Activated T-helper 17 cell treated with anti-CD3 and anti-CD28 coated beads, Interleukin-2, amount 50 U/mL, for 72 hours (primary cell): Measurements from ENCODE around the gene KAT6B. TPM values are rescaled to one million over a fixed set of nuclear protein-coding genes. Genes with fewer than 3 reads are reported as not detected.
A peak's percentile ranks its signal among the peaks of the same experiment; 100 is the strongest.

Experiments
- ATAC-seq: fragments of 150-1000 bp; cut with Tn5 transposase; replicated peaks from 2 replicates; pipeline ENCODE4 v1.10.0; 2021; ENCODE audit warnings: mild to moderate bottlenecking, moderate library complexity
- H3K27ac Mint-ChIP-seq: one replicate; pipeline ENCODE4 v1.8.0; 2022; ENCODE audit warnings: mixed read lengths
- H3K27me3 Mint-ChIP-seq: one replicate; pipeline ENCODE4 v1.8.0; 2022; ENCODE audit warnings: mixed read lengths
- H3K36me3 Mint-ChIP-seq: one replicate; pipeline ENCODE4 v1.8.0; 2022; ENCODE audit warnings: low read depth, mild to moderate bottlenecking, mixed read lengths
- H3K4me1 Mint-ChIP-seq: one replicate; pipeline ENCODE4 v1.8.0; 2022; ENCODE audit warnings: mixed read lengths
- H3K4me3 Mint-ChIP-seq: one replicate; pipeline ENCODE4 v1.8.0; 2022; ENCODE audit warnings: mild to moderate bottlenecking, mixed read lengths
- H3K9me3 Mint-ChIP-seq: one replicate; pipeline ENCODE4 v1.8.0; 2022; ENCODE audit warnings: mixed read lengths
- total RNA-seq, 2 donors: library from RNA; stranded (reverse); gene quantifications; one replicate each; pipeline ENCODE4 v1.2.3, GENCODE V29; 2022

KAT6B gene
- total RNA-seq, 2 donors from 2014 or later = 20.5 to 25.9 TPM

DNA sequence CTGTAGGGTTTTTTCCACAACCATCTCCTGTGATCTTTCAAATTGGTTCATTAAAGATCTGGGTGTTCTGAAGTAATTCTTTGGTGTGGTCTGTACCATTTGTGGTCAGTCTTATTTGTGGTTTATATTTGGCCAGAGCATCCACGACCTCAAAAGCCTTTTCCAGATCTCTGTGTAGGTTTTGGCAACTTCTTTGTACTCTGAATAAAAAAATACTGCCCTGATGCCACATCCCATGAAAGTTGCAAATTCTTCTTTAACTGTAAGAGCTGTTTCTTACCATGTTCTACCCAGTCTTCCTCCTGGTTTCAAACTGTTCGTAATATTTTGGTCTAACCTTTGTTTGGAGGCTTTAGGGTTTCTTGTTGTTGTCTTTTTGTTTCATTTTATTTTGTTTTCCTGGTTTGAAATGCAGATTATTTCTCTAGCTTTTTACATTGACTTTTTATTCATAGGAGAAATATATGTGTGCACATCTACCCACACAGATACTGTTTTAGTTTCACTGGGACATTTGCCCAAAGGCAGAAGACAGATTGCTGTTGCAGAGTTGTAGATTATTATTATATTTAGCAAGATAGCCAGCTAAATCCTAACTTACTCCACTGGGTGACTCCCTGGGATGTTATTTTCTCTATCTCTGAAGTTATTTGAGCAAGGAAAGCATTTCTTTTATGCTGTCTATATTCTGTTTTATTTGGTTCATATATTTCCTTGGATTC is 161.8 kb downstream of the KAT6B start:
- Mint-ChIP-seq H3K4me3 (no peak overlapping the region), H3K9me3 (no peaks in the 10 kb centered on the region), H3K27ac (no peak overlapping the region), H3K36me3 (peaks cover 71% of the 10 kb centered on the region), H3K27me3 (no peaks in the 10 kb centered on the region), H3K4me1 (peaks cover 5% of the 10 kb centered on the region)
- no peak for ATAC-seq

DNA sequence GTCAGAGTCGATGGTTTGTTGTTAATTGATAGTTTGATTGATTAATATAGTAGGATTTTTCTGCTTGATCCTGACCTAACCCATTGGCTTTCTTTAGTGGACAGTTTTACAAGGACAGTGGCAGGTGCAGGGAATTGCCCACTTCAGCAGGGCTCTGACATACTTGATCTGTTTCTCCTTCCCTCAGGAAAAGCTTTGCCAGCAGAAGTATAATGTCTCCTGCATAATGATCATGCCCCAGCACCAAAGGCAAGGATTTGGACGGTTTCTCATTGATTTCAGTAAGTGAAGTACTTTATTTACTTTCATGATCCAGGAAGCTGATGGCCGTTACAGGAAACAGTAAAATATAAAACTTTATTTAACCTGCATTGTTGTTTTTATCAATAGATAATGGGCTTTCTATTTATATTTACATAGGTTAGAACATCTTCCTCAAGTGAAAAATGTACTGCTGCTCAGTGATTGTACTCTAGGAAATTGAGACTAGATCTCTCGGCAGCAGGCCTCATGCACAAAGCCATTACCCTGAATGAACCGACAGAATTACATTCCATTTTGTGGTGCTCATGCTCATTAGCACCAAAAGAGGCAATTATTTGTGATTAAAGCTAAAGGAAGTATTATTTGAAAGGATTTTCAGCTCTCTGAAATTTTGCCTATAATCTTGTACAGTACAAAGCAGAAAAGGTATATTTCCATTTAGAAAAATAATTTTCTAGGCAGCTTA is 162.6 kb downstream of the KAT6B start:
- Mint-ChIP-seq H3K4me3 (no peak overlapping the region), H3K27ac (no peak overlapping the region), H3K27me3 (no peaks in the 10 kb centered on the region), H3K9me3 (no peaks in the 10 kb centered on the region), H3K36me3 (peaks cover 69% of the 10 kb centered on the region), H3K4me1 (peaks cover 5% of the 10 kb centered on the region)
- no peak for ATAC-seq

DNA sequence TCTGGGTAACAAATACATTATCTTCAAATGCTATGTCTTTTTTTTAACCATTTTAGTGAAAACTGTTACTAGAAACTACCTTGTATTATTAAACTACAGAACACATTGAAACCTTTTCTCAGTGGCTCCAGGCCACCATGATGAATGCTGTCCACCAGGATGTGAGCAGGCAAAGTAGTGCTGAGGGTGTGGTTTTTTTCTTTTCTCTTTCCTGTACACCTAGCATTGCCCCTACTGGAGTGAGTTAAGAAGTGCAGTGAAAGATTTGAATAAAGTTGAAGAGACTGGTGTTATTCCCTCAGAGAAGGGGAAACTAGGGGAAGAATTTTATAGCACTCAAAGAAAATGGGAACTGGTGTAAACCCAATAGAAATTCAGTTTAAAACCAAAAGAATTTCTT is 165.0 kb downstream of the KAT6B start:
- no peaks in the 10 kb centered on the region for H3K9me3 Mint-ChIP-seq
- H3K36me3 Mint-ChIP-seq = peaks cover 70% of the 10 kb centered on the region
- no peak overlapping the region for H3K4me3 Mint-ChIP-seq
- peak; percentile 46 for ATAC-seq
- H3K4me1 Mint-ChIP-seq = peaks cover 11% of the 10 kb centered on the region
- H3K27ac Mint-ChIP-seq = no peak overlapping the region
- H3K27me3 Mint-ChIP-seq = no peaks in the 10 kb centered on the region

DNA sequence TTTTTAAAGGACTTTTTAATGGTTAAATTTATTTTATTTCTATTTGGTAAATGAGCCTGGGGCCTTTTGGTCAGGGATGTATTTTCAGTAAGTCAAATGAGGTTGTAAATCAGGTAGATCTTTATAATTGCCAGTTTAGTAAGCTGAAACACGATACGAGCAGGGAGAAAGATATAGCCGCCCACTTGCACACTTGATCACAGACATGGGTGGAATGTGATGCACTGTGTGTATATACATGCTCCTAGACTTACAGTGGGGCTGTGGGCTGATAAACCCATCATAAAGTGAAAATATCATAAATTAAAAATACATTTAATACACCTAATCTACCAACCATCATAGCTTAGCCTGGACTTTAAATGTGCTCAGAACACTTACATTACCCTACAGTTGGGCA is 165.7 kb downstream of the KAT6B start:
- peaks cover 11% of the 10 kb centered on the region for H3K4me1 Mint-ChIP-seq
- H3K27me3 Mint-ChIP-seq = no peaks in the 10 kb centered on the region
- peaks cover 68% of the 10 kb centered on the region for H3K36me3 Mint-ChIP-seq
- no peak overlapping the region for H3K4me3 Mint-ChIP-seq
- H3K9me3 Mint-ChIP-seq = no peaks in the 10 kb centered on the region
- H3K27ac Mint-ChIP-seq = no peak overlapping the region
- ATAC-seq = no peak

DNA sequence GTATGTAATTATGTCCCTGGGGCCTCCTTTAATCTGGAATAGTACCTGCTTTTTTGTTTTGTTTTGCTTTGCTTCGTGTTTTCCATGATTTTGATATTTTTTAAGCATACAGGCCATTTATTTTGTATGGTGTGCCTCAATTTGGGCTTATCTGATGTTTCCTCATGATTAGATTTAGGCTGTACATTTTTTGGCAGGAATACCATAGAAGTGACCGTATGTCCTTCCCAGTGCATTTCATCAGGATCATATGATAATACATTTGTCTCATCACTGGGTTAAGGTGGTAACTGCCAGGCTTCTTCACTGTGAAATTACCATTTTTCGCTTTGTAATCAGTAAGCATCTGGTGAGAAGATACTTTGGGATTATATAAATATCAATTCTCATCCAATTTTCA is 167.2 kb downstream of the KAT6B start:
- Mint-ChIP-seq H3K4me3 (no peak overlapping the region), H3K4me1 (peaks cover 11% of the 10 kb centered on the region), H3K9me3 (no peaks in the 10 kb centered on the region), H3K36me3 (peaks cover 64% of the 10 kb centered on the region), H3K27me3 (no peaks in the 10 kb centered on the region), H3K27ac (no peak overlapping the region)
- ATAC-seq = no peak

DNA sequence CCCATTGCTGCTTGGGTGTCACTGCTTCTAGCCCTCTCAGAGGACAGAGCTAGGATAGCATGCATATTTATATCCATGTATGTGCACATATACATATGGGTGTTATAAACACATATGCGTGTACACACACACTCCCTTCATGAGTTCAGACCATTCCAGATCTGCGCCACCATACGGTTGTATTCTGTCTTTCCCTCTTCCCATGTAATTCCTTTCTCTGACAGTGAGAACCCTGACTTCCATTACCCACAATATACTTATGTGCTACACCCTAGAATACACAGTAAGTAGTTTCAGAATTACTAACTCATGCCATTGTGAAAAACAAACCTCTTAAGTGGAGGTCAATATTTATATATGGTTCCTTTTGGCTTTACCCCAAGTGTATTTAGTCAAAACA is 168.5 kb downstream of the KAT6B start:
- Mint-ChIP-seq H3K36me3 (peaks cover 62% of the 10 kb centered on the region), H3K4me1 (peaks cover 19% of the 10 kb centered on the region), H3K9me3 (no peaks in the 10 kb centered on the region), H3K27ac (peak overlapping the region; percentile 36), H3K27me3 (no peaks in the 10 kb centered on the region), H3K4me3 (no peak overlapping the region)
- peak; percentile 63 for ATAC-seq

DNA sequence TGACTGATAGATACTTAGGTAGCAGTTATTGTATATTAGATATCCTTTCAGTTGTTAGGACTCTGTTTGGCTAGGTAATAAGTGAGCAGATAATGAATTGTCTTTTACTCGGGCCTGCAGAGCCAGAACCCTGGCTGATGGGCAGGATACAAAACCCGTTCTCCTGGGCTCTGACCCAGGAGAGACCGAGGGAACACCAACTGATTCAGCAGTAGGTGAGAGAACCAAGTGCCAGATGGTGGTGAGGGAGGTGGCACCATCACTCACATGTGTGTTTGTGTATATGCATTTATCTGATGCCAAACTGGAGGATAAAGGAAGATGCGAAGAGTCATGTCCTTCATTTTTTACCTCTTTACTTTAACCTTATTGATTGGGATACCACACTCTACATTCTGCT is 169.4 kb downstream of the KAT6B start:
- H3K9me3 Mint-ChIP-seq = no peaks in the 10 kb centered on the region
- no peak overlapping the region for H3K4me3 Mint-ChIP-seq
- peak overlapping the region; percentile 36 for H3K27ac Mint-ChIP-seq
- ATAC-seq = no peak
- peaks cover 25% of the 10 kb centered on the region for H3K4me1 Mint-ChIP-seq
- H3K36me3 Mint-ChIP-seq = peaks cover 53% of the 10 kb centered on the region
- no peaks in the 10 kb centered on the region for H3K27me3 Mint-ChIP-seq

DNA sequence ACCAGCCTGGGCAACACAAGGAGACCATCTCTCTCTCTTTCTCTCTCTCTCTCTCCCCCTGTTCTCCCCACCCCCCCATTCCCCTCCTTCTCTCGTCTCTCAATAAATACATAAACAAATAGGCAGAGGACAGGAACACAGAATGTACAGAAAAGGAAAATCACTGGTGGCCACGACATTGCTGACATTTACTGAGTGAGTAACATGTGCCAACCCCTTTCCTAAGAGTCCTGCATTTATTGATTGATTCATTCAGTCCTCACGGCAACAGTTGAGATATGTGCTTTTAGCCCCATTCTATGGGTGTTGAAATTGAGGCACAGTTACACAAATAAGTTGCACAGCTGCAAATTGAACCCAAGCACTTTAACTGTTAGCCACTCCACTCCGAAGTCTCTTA is 170.8 kb downstream of the KAT6B start:
- H3K27me3 Mint-ChIP-seq = no peaks in the 10 kb centered on the region
- no peaks in the 10 kb centered on the region for H3K9me3 Mint-ChIP-seq
- peaks cover 40% of the 10 kb centered on the region for H3K36me3 Mint-ChIP-seq
- H3K27ac Mint-ChIP-seq = no peak overlapping the region
- H3K4me1 Mint-ChIP-seq = peaks cover 29% of the 10 kb centered on the region
- H3K4me3 Mint-ChIP-seq = no peak overlapping the region
- no peak for ATAC-seq

DNA sequence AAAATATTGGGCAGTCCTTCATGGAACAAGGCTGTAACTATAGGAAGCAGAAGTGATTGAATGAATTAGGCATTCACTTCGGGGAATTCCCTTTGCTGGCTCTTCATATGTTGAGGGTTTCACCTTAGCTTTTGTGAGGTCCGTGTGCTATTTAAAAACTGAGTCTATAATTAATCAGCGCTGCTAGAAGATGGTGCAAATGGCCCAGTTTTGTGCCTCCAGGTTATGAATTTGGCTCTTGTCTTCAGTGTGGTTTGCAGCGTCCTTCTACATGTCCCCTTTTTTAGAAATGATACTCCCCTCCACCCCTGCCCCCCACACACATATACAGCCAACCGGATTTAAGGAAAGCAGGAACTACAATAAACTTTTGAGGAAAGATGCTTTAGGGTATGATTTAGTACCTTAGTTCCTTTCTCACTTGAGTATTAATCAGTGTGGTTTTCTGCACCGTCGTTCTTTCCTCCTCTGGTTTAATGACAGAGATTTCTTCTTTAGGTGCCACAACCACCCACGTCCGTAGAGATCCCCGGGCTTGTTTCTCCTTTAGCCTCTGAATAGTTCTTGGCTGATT is 174.4 kb downstream of the KAT6B start:
- H3K27me3 Mint-ChIP-seq = no peaks in the 10 kb centered on the region
- peaks cover 12% of the 10 kb centered on the region for H3K36me3 Mint-ChIP-seq
- H3K4me3 Mint-ChIP-seq = peak overlapping the region; percentile 49
- no peaks in the 10 kb centered on the region for H3K9me3 Mint-ChIP-seq
- peaks cover 22% of the 10 kb centered on the region for H3K4me1 Mint-ChIP-seq
- ATAC-seq = peak; percentile 82
- peak overlapping the region; percentile 76 for H3K27ac Mint-ChIP-seq

DNA sequence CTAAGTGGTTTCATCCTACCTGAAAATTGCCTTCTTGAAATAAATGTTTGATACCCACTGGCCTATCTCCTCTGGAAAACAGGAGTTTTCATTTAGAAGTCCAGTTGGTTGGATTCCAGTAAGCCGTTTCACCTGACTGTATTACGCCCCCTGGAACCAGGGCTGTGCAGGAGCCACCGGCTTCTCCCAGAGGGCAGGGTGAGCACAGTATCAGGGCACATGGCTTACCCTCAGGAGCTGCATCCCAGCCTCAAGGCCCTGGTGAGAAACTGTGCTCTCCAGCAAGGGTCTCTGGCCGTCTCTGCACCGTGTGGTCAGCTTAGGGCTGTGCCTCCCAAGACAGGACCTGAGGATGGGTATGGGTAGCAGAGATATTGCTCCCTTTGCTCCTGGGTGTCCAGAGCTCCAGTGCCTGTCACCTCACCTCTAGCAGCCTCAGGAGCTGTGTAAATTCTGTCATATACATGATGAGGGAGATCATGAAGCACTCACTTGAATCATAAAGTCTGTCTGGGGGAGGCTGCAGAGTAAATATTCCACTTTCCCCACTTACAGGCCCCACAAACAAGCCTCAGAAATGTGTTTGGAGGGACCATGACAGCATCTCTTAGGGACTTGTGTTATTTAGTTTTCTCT is 175.4 kb downstream of the KAT6B start:
- Mint-ChIP-seq H3K27ac (peak overlapping the region; percentile 76), H3K27me3 (no peaks in the 10 kb centered on the region), H3K4me3 (peak overlapping the region; percentile 49), H3K36me3 (peaks cover 7% of the 10 kb centered on the region), H3K4me1 (peaks cover 23% of the 10 kb centered on the region), H3K9me3 (no peaks in the 10 kb centered on the region)
- peak; percentile 30 for ATAC-seq

DNA sequence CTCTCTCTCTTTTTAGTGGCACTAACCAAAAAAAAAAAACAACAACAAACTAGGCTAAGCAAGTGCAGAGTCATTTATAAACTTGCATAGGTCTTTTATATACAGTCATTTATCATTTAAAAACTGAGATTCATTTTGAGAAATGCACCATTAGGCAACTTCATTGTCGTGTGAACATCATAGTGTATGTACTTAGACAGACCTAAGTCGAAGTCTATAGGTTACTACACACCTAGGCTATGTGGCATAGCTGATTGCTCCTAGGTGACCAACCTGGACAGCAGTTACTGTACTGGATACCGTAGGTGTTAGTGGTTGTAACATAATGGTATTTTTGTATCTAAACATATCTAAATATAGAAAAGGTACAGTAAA is 175.9 kb downstream of the KAT6B start:
- H3K27me3 Mint-ChIP-seq = no peaks in the 10 kb centered on the region
- H3K4me3 Mint-ChIP-seq = peak overlapping the region; percentile 49
- H3K27ac Mint-ChIP-seq = no peak overlapping the region
- peak; percentile 38 for ATAC-seq
- H3K36me3 Mint-ChIP-seq = peaks cover 7% of the 10 kb centered on the region
- H3K4me1 Mint-ChIP-seq = peaks cover 28% of the 10 kb centered on the region
- no peaks in the 10 kb centered on the region for H3K9me3 Mint-ChIP-seq

DNA sequence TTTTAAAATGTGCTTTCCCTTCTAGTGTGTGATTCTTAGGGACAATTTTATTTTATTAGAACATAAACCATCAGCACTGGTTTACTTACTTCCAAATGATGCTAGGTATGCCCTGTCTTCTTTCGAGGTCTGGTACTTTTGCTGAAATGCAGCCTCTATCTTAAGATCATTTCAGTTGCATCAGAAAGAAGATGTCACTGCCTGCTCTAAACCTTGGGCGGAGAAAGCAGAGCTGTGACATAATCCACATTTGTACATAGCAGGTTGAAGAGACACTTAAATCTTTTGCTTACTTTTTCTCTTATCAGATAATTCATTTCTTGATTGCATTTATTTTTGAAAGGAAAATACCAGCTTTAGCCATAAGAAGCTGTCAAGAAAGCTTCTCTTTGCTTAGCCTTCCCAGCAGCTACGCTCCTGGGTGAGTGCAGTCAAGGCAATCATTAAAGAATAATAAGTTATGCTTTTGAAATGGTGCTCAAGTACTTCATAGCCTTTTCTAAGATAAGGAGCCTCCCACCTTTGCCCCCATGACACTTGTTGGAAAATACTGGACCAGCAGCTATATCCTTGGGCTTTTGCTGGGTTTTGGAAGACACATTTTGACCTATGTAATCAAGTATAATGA is 176.7 kb downstream of the KAT6B start:
- H3K36me3 Mint-ChIP-seq = peaks cover 7% of the 10 kb centered on the region
- H3K4me3 Mint-ChIP-seq = no peak overlapping the region
- H3K9me3 Mint-ChIP-seq = no peaks in the 10 kb centered on the region
- H3K27me3 Mint-ChIP-seq = no peaks in the 10 kb centered on the region
- no peak for ATAC-seq
- H3K4me1 Mint-ChIP-seq = peaks cover 33% of the 10 kb centered on the region
- no peak overlapping the region for H3K27ac Mint-ChIP-seq

DNA sequence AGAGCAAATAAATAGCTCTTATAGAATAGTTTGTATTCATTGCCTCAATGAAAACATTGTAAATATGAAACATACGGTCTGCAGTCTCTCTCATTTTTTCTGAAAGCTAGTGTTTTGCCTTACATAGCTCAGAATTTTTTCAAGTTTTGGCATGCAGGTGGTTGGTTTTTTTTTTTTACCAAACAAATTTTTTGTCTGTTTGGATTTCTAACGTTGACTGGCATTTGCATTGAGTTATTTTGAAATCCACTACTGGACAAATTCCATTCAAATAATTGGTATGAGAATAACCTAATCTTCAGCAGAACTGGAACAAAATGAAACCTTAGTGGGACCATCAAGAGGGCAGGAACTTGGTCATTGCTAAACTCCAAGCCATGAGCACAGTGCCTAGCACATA is 177.5 kb downstream of the KAT6B start:
- no peak for ATAC-seq
- Mint-ChIP-seq H3K4me3 (no peak overlapping the region), H3K27me3 (no peaks in the 10 kb centered on the region), H3K36me3 (peaks cover 7% of the 10 kb centered on the region), H3K4me1 (peaks cover 34% of the 10 kb centered on the region), H3K9me3 (no peaks in the 10 kb centered on the region), H3K27ac (no peak overlapping the region)

DNA sequence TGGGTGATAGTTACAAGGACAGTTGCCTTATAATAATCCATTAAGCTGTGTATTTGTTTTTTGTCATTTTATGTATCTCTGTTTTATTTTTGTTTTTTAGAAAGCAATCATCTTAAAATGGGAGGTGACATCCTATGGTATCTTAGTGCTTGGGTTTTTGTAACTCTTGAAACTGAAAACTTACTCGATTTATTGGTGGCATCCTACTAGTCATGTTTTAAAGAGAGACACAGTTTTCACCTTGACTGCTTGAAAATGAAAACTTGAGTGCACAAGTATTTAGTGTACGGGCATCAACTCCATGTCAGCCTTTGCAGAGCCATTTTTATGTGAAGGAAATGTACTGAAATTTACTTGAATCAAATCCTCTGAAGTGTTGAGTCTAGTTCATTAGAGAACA is 181.2 kb downstream of the KAT6B start:
- Mint-ChIP-seq H3K9me3 (no peaks in the 10 kb centered on the region), H3K4me3 (peak overlapping the region; percentile 42), H3K4me1 (peaks cover 19% of the 10 kb centered on the region), H3K27ac (peak overlapping the region; percentile 64), H3K27me3 (no peaks in the 10 kb centered on the region), H3K36me3 (no peaks in the 10 kb centered on the region)
- ATAC-seq = peak; percentile 61
